Thyroid gland (tissue), 4 donors: ENCODE data around the gene ALDH3A2. TPM values are rescaled to one million over a fixed set of nuclear protein-coding genes. Genes with fewer than 3 reads are reported as not detected.

ENCODE experiments used
- DNase-seq, 2 donors: peaks; one replicate each; pipeline ENCODE4 v3.0.0-alpha.2; 2019
- H3K27ac ChIP-seq, 3 donors: fragments of 200-600 bp; sonication (generic); 1 replicate in 2 of 3; 2 replicates in 1 of 3; pipeline ENCODE4 v1.5.1; 2016 to 2019; ENCODE audit warnings: mild to moderate bottlenecking in 1 of 3, moderate library complexity in 1 of 3
- H3K27me3 ChIP-seq: fragments of 200-600 bp; sonication (generic); one replicate; pipeline ENCODE4 v1.5.1; 2019
- H3K36me3 ChIP-seq, 2 donors: fragments of 200-600 bp; sonication (generic); one replicate each; pipeline ENCODE4 v1.5.1; 2016 to 2019
- H3K4me1 ChIP-seq, 2 donors: fragments of 200-600 bp; sonication (generic); one replicate each; pipeline ENCODE4 v1.5.1; 2017 to 2019
- H3K4me3 ChIP-seq, 3 donors: fragments of 200-600 bp; sonication (generic); replicated peaks in 1 of 3; 1 replicate in 2 of 3; 2 replicates in 1 of 3; pipeline ENCODE4 v1.5.1; 2016; ENCODE audit warnings: mild to moderate bottlenecking in 1 of 3
- H3K9me3 ChIP-seq: fragments of 200-600 bp; sonication (generic); one replicate; pipeline ENCODE4 v1.5.1; 2017
- POLR2A ChIP-seq, 2 donors: fragments of 450-650 bp; IDR thresholded peaks; one replicate each; pipeline ENCODE4 v1.6.1; 2017; ENCODE audit warnings: antibody characterized with exemption in 2 of 2, mild to moderate bottlenecking in 2 of 2, moderate library complexity in 1 of 2
- WGBS, 2 donors: methylation state at CpG; one replicate each; pipeline ENCODE4 v1.1.5; 2017; 5-methylcytosine and 5-hydroxymethylcytosine counted together
- intact Hi-C: fragments of 100-400 bp; cut with DNase I; formaldehyde crosslinking; loops from one replicate; pipeline ENCODE4 v1.15.1; 2023
- total RNA-seq, 4 donors: library from RNA; depleted of rRNA; stranded (reverse); fragments of >200 nt; gene quantifications; one replicate each; pipeline ENCODE4 v1.2.3, GENCODE V29; 2016
- TF ChIP-seq, protein P1 (sequence below), 6 experiments: fragments of 200-600 bp in 3 of 6; fragments of 450-650 bp in 3 of 6; sonication (generic) in 3 of 6; IDR thresholded peaks; one replicate each; pipeline ENCODE4 v1.5.1; 2016 to 2019; ENCODE audit warnings: antibody characterized with exemption in 6 of 6, mild to moderate bottlenecking in 2 of 6, inconsistent platforms in 1 of 6, moderate library complexity in 1 of 6

ALDH3A2 gene
- total RNA-seq, 4 donors from 2014 or later, result 198 to 566 (median 366) TPM

DNA sequence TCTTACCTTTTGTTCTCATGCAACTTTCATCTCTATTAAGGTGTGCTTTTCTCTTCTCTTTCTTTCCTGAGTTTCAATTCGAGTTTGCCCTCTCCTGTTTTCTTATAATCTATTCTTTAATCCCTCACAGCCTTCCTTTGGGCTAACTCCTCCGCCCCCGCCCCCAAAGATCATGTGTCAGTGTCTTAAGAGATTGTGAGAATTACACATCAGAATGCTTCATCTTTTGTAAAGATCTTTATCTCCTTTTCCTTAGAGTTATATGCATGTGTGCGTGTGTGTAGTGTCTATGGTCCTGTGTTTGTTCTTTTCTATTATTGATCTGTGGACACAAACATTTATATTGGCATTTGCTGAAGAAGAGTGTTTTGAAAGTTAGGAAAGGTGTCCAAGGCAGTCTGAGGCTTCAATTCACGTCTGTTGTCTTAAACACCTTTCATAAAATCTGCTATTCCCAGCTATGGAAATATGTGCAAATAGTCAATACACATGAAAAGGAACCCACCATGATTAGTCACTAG lies 6.1 kb upstream of the ALDH3A2 start:
- Histone ChIP-seq H3K27ac (no peak overlapping the region), H3K4me1 (peaks cover 11 to 26% of the 10 kb centered on the region in 2 donors), H3K27me3 (no peaks in the 10 kb centered on the region), H3K36me3 (no peaks in the 10 kb centered on the region), H3K9me3 (no peaks in the 10 kb centered on the region), H3K4me3 (no peak overlapping the region)
- WGBS, 2 donors, result 75 to 85% methylated on average over 5 of the region's 5 CpGs
- DNase-seq, result no peak
- no peak for TF ChIP-seq POLR2A (IDR thresholded peaks at IDR 0.05)
- TF ChIP-seq, protein P1, sequence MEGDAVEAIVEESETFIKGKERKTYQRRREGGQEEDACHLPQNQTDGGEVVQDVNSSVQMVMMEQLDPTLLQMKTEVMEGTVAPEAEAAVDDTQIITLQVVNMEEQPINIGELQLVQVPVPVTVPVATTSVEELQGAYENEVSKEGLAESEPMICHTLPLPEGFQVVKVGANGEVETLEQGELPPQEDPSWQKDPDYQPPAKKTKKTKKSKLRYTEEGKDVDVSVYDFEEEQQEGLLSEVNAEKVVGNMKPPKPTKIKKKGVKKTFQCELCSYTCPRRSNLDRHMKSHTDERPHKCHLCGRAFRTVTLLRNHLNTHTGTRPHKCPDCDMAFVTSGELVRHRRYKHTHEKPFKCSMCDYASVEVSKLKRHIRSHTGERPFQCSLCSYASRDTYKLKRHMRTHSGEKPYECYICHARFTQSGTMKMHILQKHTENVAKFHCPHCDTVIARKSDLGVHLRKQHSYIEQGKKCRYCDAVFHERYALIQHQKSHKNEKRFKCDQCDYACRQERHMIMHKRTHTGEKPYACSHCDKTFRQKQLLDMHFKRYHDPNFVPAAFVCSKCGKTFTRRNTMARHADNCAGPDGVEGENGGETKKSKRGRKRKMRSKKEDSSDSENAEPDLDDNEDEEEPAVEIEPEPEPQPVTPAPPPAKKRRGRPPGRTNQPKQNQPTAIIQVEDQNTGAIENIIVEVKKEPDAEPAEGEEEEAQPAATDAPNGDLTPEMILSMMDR (IDR thresholded peaks at IDR 0.05), result no peak
- intact Hi-C loops, result loop anchor here (10.0 kb wide), 1 partner anchor 128 kb away; no protein-coding TSS in a partner anchor

DNA sequence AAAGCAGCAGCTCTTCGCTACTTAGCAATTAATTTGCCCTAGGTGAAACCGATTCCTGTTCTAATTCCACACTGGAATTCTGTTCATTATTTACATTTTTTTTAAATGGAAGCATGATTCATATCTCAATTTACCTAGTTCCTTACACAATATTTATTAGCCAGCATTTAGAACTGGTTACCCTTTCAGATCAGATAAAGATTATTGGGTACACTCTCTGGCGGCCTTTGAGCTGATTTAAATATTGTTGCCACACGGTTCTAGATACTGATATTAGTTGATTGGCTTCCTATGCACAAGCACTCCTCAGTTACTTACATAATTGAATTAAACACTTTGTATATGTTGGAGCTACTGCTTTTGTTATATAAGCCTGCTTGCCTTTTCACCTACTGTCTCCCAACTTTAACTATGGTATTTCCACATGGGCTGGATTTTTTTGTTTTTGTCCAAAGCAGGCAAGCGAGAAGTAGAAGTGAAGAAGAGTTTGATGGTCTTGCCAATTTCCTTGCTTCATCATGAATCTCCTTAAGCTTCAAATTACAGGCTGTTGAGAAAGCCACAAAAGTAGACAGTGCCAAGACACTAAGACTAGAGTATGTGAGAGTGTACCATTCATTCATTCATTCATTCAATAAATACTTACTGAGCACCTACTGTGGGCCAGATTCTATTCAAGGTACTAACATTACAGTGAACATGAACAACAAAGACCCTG lies 3.9 kb upstream of the ALDH3A2 start:
- H3K36me3 ChIP-seq, result no peaks in the 10 kb centered on the region
- TF ChIP-seq, protein P1 (IDR thresholded peaks at IDR 0.05), result no peak
- no peak for TF ChIP-seq POLR2A (IDR thresholded peaks at IDR 0.05)
- H3K4me3 ChIP-seq, result no peak overlapping the region
- intact Hi-C loops, result loop anchor here (10.0 kb wide), 1 partner anchor 130 kb away; no protein-coding TSS in a partner anchor
- no peak overlapping the region for H3K27ac ChIP-seq
- no peaks in the 10 kb centered on the region for H3K9me3 ChIP-seq
- 91% methylated on average over 5 of the region's 5 CpGs for WGBS, 2 donors
- DNase-seq, result no peak
- no peaks in the 10 kb centered on the region for H3K27me3 ChIP-seq
- peaks cover 16 to 32% of the 10 kb centered on the region in 2 donors for H3K4me1 ChIP-seq

GRCh38 chr17:19645734-19646201 lies 2.8 kb upstream of the ALDH3A2 start:
- WGBS, 2 donors, result 47% methylated on average over 4 of the region's 4 CpGs
- intact Hi-C loops, result loop anchor here (10.0 kb wide), 1 partner anchor 131 kb away; no protein-coding TSS in a partner anchor
- peaks cover 26 to 39% of the 10 kb centered on the region in 2 donors for H3K4me1 ChIP-seq
- no peaks in the 10 kb centered on the region for H3K36me3 ChIP-seq
- TF ChIP-seq, protein P1 (IDR thresholded peaks at IDR 0.05), result peak in 3 of 6 experiments; percentile 13 to 34 (median 21)
- no peak for TF ChIP-seq POLR2A (IDR thresholded peaks at IDR 0.05)
- no peak overlapping the region for H3K4me3 ChIP-seq
- no peaks in the 10 kb centered on the region for H3K27me3 ChIP-seq
- no peak for DNase-seq
- peak overlapping the region; percentile 96 to 98 (median 97) for H3K27ac ChIP-seq
- H3K9me3 ChIP-seq, result no peaks in the 10 kb centered on the region

GRCh38 chr17:19646788-19647696 lies 1.5 kb upstream of the ALDH3A2 start:
- peaks cover 37 to 47% of the 10 kb centered on the region in 2 donors for H3K4me1 ChIP-seq
- no peaks in the 10 kb centered on the region for H3K27me3 ChIP-seq
- no peak overlapping the region for H3K4me3 ChIP-seq
- 64 to 70% methylated on average over 4 of the region's 4 CpGs for WGBS, 2 donors
- TF ChIP-seq, protein P1 (IDR thresholded peaks at IDR 0.05), result no peak
- TF ChIP-seq POLR2A (IDR thresholded peaks at IDR 0.05), result no peak
- peak overlapping the region; percentile 96 to 98 (median 97) for H3K27ac ChIP-seq
- no peaks in the 10 kb centered on the region for H3K9me3 ChIP-seq
- DNase-seq, result peak; percentile 37 to 40
- intact Hi-C loops, result loop anchor here (10.0 kb wide), 1 partner anchor 132 kb away; no protein-coding TSS in a partner anchor
- no peaks in the 10 kb centered on the region for H3K36me3 ChIP-seq
